Measurements from ENCODE around the gene DHX16.
A peak's percentile ranks its signal among the peaks of the same experiment; 100 is the strongest.

Gene DHX16

DNA sequence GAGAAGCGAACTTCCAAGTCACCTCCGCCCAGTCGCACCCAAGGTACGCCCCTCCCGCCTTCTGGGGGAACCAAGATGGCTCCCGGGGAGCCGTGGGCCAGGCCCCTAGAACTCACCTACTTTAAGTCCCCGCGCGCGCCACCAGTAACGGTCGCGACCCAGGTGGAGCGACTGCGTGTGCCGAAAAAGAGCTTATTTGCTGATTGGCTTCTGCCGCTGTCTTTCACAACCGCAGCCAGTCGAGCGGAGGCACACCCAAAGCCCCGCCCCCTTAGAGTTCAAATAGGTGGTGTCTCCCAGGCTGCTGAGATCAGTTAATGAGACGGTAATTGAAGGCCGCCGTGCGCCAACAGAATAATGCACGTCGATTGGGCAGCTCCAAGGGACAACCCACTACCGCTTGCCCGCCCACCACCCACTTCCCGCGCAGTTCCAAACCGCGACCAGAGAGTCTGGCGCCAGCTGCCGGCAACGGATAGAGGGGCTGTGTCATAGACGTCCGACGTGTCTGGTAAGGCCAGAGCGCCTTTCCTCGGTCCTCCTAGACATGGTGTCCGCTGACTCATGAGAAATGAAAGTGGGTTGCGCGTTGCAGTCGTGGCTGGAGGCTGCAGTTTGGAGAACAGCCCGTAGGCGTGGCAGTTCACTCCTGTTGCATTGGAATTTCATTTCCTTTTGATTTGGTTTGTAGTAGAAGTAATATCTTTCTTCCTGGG lies 44.5 kb upstream of the DHX16 start, which contains the start of gene MDC1:
Gene MDC1, minus strand, starts transcription at position 153 of the 716 bp plus-strand sequence. CDS start 2,106 bp downstream, outside the sequence.
- TF ChIP-seq, protein P1, sequence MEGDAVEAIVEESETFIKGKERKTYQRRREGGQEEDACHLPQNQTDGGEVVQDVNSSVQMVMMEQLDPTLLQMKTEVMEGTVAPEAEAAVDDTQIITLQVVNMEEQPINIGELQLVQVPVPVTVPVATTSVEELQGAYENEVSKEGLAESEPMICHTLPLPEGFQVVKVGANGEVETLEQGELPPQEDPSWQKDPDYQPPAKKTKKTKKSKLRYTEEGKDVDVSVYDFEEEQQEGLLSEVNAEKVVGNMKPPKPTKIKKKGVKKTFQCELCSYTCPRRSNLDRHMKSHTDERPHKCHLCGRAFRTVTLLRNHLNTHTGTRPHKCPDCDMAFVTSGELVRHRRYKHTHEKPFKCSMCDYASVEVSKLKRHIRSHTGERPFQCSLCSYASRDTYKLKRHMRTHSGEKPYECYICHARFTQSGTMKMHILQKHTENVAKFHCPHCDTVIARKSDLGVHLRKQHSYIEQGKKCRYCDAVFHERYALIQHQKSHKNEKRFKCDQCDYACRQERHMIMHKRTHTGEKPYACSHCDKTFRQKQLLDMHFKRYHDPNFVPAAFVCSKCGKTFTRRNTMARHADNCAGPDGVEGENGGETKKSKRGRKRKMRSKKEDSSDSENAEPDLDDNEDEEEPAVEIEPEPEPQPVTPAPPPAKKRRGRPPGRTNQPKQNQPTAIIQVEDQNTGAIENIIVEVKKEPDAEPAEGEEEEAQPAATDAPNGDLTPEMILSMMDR (conservative IDR thresholded peaks at IDR 0.05), result no peak; the same call in 1 of the 2 replicates
- peak within 1 kb of the TSS; percentile 89 for H3K27ac ChIP-seq

DNA sequence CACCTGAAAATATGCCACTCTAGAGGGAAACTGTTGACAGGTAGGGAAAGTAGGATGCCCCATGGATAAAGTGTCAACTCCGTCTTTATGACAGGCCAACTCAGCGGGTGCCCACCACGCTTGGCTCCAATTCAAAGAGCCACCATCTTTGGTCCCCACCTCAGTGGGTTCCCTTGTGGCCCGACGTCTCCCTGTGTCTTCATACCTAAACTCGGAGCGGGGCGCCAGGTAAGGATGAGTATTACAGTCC lies 44.0 kb upstream of the DHX16 start:
- TF ChIP-seq, protein P1 (conservative IDR thresholded peaks at IDR 0.05), result no peak
- peak overlapping the region; percentile 89 for H3K27ac ChIP-seq

DNA sequence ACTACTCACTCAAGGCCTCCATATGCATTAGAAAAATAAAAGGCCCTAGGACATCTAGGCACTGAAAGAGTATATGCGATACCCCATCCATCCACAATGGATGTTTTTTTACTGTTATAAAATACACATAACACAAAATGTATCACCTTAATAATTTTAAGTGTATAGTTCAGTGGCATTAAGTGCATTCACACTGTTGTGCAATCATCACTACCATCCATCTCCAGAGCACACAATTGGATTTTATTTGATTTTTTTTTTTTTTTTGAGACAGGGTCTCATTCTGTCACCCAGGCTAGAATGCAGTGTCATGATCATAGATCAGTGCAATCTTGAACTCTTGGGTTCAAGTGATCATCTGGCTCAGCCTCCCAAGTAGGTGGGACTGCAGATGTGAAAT lies 41.5 kb upstream of the DHX16 start:
- no peak overlapping the region for H3K27ac ChIP-seq
- TF ChIP-seq, protein P1 (conservative IDR thresholded peaks at IDR 0.05), result no peak

DNA sequence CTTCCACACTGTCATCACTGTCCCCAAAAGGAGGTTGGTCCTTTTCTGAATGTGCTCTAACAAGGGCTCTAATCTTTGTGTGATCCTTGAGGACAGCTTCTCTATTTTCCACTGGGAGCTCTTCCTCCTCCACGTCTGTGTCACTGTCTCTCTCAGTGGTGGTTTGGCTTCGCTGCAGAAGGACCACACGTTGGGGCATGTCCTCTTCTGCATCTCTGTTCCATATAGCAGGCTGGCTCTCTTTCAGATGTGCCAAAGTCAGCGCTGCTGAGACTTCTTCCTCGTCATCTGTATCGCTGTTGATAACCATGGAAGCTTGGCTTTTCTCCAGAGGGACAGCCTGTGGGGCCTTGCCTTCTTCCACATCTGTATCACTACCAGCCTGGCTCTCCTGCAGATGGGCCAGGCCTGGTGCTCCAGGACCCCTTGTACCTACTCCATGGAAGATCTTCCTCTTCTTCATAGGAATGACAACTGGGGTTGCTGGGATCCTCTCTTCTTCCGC lies 39.7 kb upstream of the DHX16 start:
- TF ChIP-seq, protein P1 (conservative IDR thresholded peaks at IDR 0.05), result no peak
- no peak overlapping the region for H3K27ac ChIP-seq

DNA sequence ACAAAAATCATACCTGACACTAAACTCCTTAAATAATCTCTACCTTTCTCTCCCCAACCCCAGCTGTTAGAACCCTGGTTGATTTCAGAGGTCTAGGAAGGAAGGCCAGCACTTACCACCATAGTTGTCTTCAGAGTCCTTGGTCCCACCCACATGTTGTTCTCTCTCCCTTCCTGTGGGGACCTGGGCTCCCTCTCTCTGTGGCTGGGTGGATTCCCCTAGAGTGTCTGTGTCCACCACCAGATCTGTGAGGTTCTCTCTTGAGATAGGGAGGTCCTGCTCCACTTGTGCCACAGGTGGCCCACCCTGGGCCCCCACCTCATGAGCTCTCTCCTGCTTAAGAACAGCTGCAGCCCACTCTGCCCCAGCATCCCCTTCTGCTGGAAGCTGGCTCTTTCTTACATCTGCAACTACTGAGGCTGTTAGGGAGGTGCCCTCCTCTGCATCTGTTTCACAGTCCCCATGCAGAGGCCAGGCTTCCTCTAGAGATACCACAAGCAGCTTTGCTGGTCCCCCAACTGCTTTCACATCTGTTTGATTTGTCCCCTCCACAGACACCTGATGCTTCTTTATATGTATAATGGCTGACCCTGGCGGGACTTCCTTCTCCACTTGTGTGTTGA lies 39.1 kb upstream of the DHX16 start:
- TF ChIP-seq, protein P1 (conservative IDR thresholded peaks at IDR 0.05), result no peak
- H3K27ac ChIP-seq, result no peak overlapping the region

DNA sequence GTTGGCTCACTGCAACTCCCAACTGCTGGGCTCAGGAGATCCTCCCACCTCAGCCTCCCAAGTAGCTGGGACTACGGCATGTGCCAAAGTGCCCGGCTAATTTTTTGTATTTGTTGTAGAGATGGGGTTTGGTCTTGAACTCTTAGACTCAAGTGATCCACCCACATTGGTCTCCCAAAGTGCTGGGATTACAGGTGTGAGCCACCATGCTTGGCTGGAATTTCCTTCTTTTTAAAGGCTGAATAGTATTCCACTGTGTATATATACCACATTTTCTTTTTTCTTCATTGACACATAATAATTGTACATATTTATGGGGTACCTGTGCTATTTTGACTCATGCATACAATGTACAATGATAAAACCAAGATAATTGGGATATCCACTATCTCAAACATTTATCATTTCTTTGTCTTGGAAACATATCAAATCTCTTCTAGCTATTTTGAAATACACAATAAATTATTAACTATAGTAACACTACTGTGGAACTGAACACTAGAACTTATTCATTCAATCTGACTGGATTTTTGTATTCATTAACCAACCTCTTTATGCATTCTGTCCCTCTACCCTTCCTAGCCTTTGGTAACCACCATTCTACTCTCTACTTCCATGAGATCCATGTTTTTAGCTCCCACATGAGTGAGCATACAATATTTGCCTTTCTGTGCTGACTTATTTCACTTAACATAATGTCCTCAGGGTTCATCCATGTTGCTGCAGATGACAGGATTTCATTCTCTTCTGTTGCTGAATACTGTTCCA lies 36.5 kb upstream of the DHX16 start:
- TF ChIP-seq, protein P1 (conservative IDR thresholded peaks at IDR 0.05), result no peak
- H3K27ac ChIP-seq, result no peak overlapping the region

DNA sequence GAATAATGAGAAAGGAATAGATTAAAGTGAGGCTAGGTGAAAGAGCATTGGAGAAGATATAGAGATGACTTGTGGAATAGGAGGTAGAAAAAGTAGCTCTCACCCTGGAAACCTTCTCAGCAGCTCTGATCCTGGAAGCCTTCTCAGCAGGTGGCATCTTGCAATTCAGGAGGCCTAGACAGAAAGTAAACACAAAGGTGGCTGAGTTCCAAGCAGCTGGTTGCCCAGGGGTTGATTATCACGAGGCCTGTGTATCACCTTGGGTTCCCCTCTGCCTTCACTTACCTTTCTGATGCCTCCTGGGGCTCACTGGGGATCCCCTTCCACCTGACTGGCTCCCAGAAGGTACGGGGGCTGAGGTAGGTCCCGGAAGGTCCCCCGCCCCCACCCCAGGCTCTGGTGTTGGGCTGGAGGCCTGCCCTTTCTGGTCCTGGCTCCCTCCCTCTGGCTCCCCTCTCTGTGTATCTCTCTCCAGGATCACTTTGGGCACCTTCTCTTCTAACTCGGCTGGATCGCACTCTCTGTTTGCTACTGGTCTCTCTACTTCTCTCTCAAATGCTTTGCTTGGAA lies 34.6 kb upstream of the DHX16 start:
- TF ChIP-seq, protein P1 (conservative IDR thresholded peaks at IDR 0.05), result no peak
- peak overlapping the region; percentile 16; the same call in 1 of the 2 replicates for H3K27ac ChIP-seq

All from VCaP (cell line).